Uterus (tissue), 4 donors: ENCODE data around the gene DKKL1. TPM values are rescaled to one million over a fixed set of nuclear protein-coding genes. Genes with fewer than 3 reads are reported as not detected.
A peak's percentile ranks its signal among the peaks of the same experiment; 100 is the strongest.

Experiments used
- DNase-seq, 2 donors: peaks; one replicate each; pipeline ENCODE4 v3.0.0-alpha.2; 2019 to 2020
- H3K27ac ChIP-seq, 2 donors: fragments of 200-600 bp; sonication (generic); 1 replicate in 1 of 2; 2 replicates in 1 of 2; pipeline ENCODE4 v1.5.1; 2016 to 2018
- H3K27me3 ChIP-seq, 2 donors: fragments of 200-600 bp; sonication (generic); one replicate each; pipeline ENCODE4 v1.5.1; 2018 to 2019; ENCODE audit warnings: control low read depth in 1 of 2
- H3K36me3 ChIP-seq, 2 donors: fragments of 200-600 bp; sonication (generic); one replicate each; pipeline ENCODE4 v1.5.1; 2019; ENCODE audit warnings: control low read depth in 1 of 2
- H3K4me1 ChIP-seq, 2 donors: fragments of 200-600 bp; sonication (generic); one replicate each; pipeline ENCODE4 v1.5.1; 2018 to 2019; ENCODE audit warnings: control low read depth in 1 of 2
- H3K4me3 ChIP-seq, 2 donors: fragments of 200-600 bp; sonication (generic); 1 replicate in 1 of 2; 2 replicates in 1 of 2; pipeline ENCODE4 v1.5.1; 2018 to 2019; ENCODE audit warnings: mild to moderate bottlenecking in 1 of 2
- H3K9me3 ChIP-seq, 2 donors: fragments of 200-600 bp; sonication (generic); one replicate each; pipeline ENCODE4 v1.5.1; 2019; ENCODE audit warnings: control low read depth in 1 of 2
- CTCF ChIP-seq, 4 experiments: fragments of 200-600 bp in 2 of 4; fragments of 450-650 bp in 2 of 4; sonication (generic) in 2 of 4; IDR thresholded peaks; one replicate each; pipeline ENCODE4 v1.5.1; 2016 to 2019; ENCODE audit warnings: antibody characterized with exemption in 4 of 4, mild to moderate bottlenecking in 2 of 4, moderate library complexity in 1 of 4
- POLR2A ChIP-seq, 2 donors: fragments of 450-650 bp; IDR thresholded peaks; one replicate each; pipeline ENCODE4 v1.6.1; 2016; ENCODE audit warnings: antibody characterized with exemption in 2 of 2, mild to moderate bottlenecking in 1 of 2, moderate library complexity in 1 of 2
- intact Hi-C: fragments of 100-400 bp; cut with DNase I; formaldehyde crosslinking; loops from one replicate; pipeline ENCODE4 v1.15.1; 2023; ENCODE audit warnings: low total_unique reads
- total RNA-seq, 4 donors: library from RNA; depleted of rRNA in 3 of 4; stranded (reverse); fragments of >200 nt in 3 of 4; gene quantifications; one replicate each; pipeline versions ENCODE4 v1.1.0 to v1.2.4, GENCODE V29; 2014 to 2023
- donor health status: DM: yes; HTN: yes; CAD: no.

The DKKL1 gene
- total RNA-seq, 4 donors from 2014 or later, result 1.3 TPM; not detected in 3

DNA sequence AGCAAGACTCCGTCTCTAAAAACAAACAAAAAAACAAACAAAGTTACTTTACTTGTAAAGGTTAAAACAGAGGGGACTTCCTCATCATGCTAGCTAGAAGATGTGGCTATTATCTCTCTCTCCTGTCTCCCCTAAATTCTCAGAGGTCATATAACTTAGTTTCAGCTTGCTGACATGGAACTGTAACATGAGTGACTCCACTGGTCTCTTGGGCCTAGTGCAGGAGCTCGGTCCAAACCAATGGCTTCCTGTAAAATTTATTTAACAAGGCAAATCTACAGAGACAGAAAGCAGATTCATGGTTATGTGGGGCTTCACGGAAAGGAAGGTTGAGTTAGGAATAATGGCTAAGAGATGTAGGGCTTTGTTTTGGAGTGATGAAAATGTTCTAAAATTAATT lies 14.8 kb downstream of the DKKL1 start:
- TF ChIP-seq CTCF (IDR thresholded peaks at IDR 0.05), result no peak
- TF ChIP-seq POLR2A (IDR thresholded peaks at IDR 0.05), result no peak
- H3K9me3 ChIP-seq, result peaks cover 0 to 6% of the 10 kb centered on the region in 2 donors
- no peak for DNase-seq
- no peaks in the 10 kb centered on the region for H3K27me3 ChIP-seq
- no peaks in the 10 kb centered on the region for H3K36me3 ChIP-seq
- H3K27ac ChIP-seq, result no peak overlapping the region
- H3K4me3 ChIP-seq, result no peak overlapping the region
- H3K4me1 ChIP-seq, result no peaks in the 10 kb centered on the region
- intact Hi-C loops, result no loop called here

- intact Hi-C loops, result no loop called here
- TF ChIP-seq POLR2A (IDR thresholded peaks at IDR 0.05) (no peak), CTCF (IDR thresholded peaks at IDR 0.05) (no peak)
- H3K4me1 ChIP-seq, result no peaks in the 10 kb centered on the region
- no peak overlapping the region for H3K27ac ChIP-seq
- DNase-seq, result no peak
- H3K36me3 ChIP-seq, result no peaks in the 10 kb centered on the region
- no peaks in the 10 kb centered on the region for H3K27me3 ChIP-seq
- no peak overlapping the region for H3K4me3 ChIP-seq
- peaks cover 0 to 6% of the 10 kb centered on the region in 2 donors for H3K9me3 ChIP-seq
These were observed 16.7 kb downstream of the DKKL1 start for GRCh38 chr19:49380391-49380790.

- Histone ChIP-seq H3K4me3 (no peak overlapping the region), H3K4me1 (no peaks in the 10 kb centered on the region), H3K27ac (no peak overlapping the region), H3K36me3 (no peaks in the 10 kb centered on the region), H3K27me3 (no peaks in the 10 kb centered on the region), H3K9me3 (peaks cover 0 to 6% of the 10 kb centered on the region in 2 donors)
- intact Hi-C loops, result no loop called here
- no peak for TF ChIP-seq POLR2A (IDR thresholded peaks at IDR 0.05)
- no peak for TF ChIP-seq CTCF (IDR thresholded peaks at IDR 0.05)
- DNase-seq, result no peak
These were observed 19.0 kb downstream of the DKKL1 start for GRCh38 chr19:49382639-49383038.

DNA sequence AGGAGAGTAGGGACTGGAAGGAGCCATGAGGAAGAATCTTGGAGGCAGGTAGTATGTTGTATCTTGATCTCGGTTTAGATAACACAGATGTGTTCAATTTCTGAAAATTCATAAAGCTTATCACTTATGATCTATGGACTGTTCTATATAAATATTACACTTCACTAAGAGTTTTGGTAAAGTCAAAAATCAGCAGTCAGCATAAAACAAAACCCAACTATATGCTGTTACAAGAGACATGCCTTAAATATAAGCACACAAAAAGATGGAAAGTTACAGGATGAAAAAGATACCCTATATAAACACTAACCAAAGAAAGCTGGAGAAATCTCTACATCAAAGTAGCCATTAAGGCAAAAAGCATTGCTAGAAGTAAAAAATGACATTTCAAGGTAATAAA lies 19.9 kb downstream of the DKKL1 start:
- intact Hi-C loops, result no loop called here
- no peak for DNase-seq
- TF ChIP-seq CTCF (IDR thresholded peaks at IDR 0.05) (no peak), POLR2A (IDR thresholded peaks at IDR 0.05) (no peak)
- no peaks in the 10 kb centered on the region for H3K36me3 ChIP-seq
- no peak overlapping the region for H3K4me3 ChIP-seq
- H3K4me1 ChIP-seq, result no peaks in the 10 kb centered on the region
- no peak overlapping the region for H3K27ac ChIP-seq
- no peaks in the 10 kb centered on the region for H3K27me3 ChIP-seq
- peaks cover 0 to 6% of the 10 kb centered on the region in 2 donors for H3K9me3 ChIP-seq

- peak; percentile 43 to 69 for DNase-seq
- no peaks in the 10 kb centered on the region for H3K4me1 ChIP-seq
- H3K36me3 ChIP-seq, result no peaks in the 10 kb centered on the region
- no peak within 1 kb of the TSS for H3K4me3 ChIP-seq
- TF ChIP-seq CTCF (IDR thresholded peaks at IDR 0.05), result no peak
- TF ChIP-seq POLR2A (IDR thresholded peaks at IDR 0.05), result no peak
- no peaks in the 10 kb centered on the region for H3K27me3 ChIP-seq
- H3K27ac ChIP-seq, result no peak within 1 kb of the TSS
- H3K9me3 ChIP-seq, result no peaks in the 10 kb centered on the region
- intact Hi-C loops, result no loop called here
These were observed 24.3 kb downstream of the DKKL1 start, which contains the start of gene KASH5 for GRCh38 chr19:49387936-49388372. Gene KASH5 (plus strand): TSS chr19:49388249. CDS start chr19:49390884, 2,635 bp downstream.
